Uterus (tissue), 2 donors: Measurements from ENCODE around the gene SCAI.

Experiments used
- POLR2A ChIP-seq, 2 donors: fragments of 450-650 bp; IDR thresholded peaks; one replicate each; pipeline ENCODE4 v1.6.1; 2016; ENCODE audit warnings: antibody characterized with exemption in 2 of 2, mild to moderate bottlenecking in 1 of 2, moderate library complexity in 1 of 2
- TF ChIP-seq, protein P1 (sequence below), 4 experiments: fragments of 200-600 bp in 2 of 4; fragments of 450-650 bp in 2 of 4; sonication (generic) in 2 of 4; IDR thresholded peaks; one replicate each; pipeline ENCODE4 v1.5.1; 2016 to 2019; ENCODE audit warnings: antibody characterized with exemption in 4 of 4, mild to moderate bottlenecking in 2 of 4, moderate library complexity in 1 of 4

GRCh38 chr9:124950050-124950718 lies 193.1 kb downstream of the SCAI start:
- TF ChIP-seq, protein P1, sequence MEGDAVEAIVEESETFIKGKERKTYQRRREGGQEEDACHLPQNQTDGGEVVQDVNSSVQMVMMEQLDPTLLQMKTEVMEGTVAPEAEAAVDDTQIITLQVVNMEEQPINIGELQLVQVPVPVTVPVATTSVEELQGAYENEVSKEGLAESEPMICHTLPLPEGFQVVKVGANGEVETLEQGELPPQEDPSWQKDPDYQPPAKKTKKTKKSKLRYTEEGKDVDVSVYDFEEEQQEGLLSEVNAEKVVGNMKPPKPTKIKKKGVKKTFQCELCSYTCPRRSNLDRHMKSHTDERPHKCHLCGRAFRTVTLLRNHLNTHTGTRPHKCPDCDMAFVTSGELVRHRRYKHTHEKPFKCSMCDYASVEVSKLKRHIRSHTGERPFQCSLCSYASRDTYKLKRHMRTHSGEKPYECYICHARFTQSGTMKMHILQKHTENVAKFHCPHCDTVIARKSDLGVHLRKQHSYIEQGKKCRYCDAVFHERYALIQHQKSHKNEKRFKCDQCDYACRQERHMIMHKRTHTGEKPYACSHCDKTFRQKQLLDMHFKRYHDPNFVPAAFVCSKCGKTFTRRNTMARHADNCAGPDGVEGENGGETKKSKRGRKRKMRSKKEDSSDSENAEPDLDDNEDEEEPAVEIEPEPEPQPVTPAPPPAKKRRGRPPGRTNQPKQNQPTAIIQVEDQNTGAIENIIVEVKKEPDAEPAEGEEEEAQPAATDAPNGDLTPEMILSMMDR (IDR thresholded peaks at IDR 0.05) = no peak
- TF ChIP-seq POLR2A (IDR thresholded peaks at IDR 0.05) = no peak
